PC-3 (cell line): Measurements from ENCODE around the gene CUEDC2. TPM values are rescaled to one million over a fixed set of nuclear protein-coding genes. Genes with fewer than 3 reads are reported as not detected.

Experiments
- ATAC-seq: fragments of 200-7000 bp; cut with Tn5 transposase; 2 replicates; pipeline ENCODE4 v1.9.1; 2020; ENCODE audit warnings: mild to moderate bottlenecking, moderate library complexity
- BruUV-seq: library from RNA; stranded (reverse); fragments of 400-500 nt; replicated peaks from 2 replicates; lab custom pipeline; 2021; lab: Mats Ljungman, UMichigan
- CTCF ChIA-PET: fragments of 300-600 bp; sonication (Branson Sonifier 250); formaldehyde crosslinking; loops from one replicate; lab custom pipeline; 2022; ENCODE audit warnings: antibody characterized with exemption; lab: Charles Lee
- POLR2A ChIA-PET: fragments of 300-600 bp; sonication (Branson Sonifier 250); formaldehyde crosslinking; loops from one replicate; lab custom pipeline; 2022; ENCODE audit warnings: antibody characterized with exemption; ENCODE audit not compliant: unreplicated experiment; lab: Charles Lee
- DNase-seq: peaks from one replicate; pipeline ENCODE4 v3.0.0-alpha.2; 2015
- H2AFZ ChIP-seq: fragments of 300-600 bp; sonication (generic); 2 replicates; pipeline ENCODE4 v1.6.0; 2016; ENCODE audit warnings: antibody characterized with exemption, low read length
- H3F3A ChIP-seq: fragments of 300-600 bp; sonication (generic); one replicate; pipeline ENCODE4 v1.6.0; 2017; ENCODE audit warnings: antibody characterized with exemption, low read length, control low read depth, mild to moderate bottlenecking; ENCODE audit not compliant: unreplicated experiment
- H3K27ac ChIP-seq: fragments of 300-600 bp; sonication (generic); 2 replicates; pipeline ENCODE4 v1.5.1; 2016; ENCODE audit warnings: mild to moderate bottlenecking, low read length
- H3K27me3 ChIP-seq: fragments of 300-600 bp; sonication (generic); 2 replicates; pipeline ENCODE4 v1.6.1; 2016; ENCODE audit warnings: low read length, mixed read lengths
- H3K36me3 ChIP-seq: fragments of 300-600 bp; sonication (generic); 2 replicates; pipeline ENCODE4 v1.6.1; 2016; ENCODE audit warnings: low read depth, mixed run types, low read length, mixed read lengths
- H3K4me1 ChIP-seq: fragments of 300-600 bp; sonication (generic); 2 replicates; pipeline ENCODE4 v1.5.1; 2016; ENCODE audit warnings: low read length; ENCODE audit not compliant: insufficient read depth
- H3K4me2 ChIP-seq: fragments of 300-600 bp; sonication (generic); 2 replicates; pipeline ENCODE4 v1.6.0; 2016; ENCODE audit warnings: low read length
- H3K4me3 ChIP-seq: fragments of 300-600 bp; sonication (generic); 2 replicates; pipeline ENCODE4 v1.5.1; 2016; ENCODE audit warnings: mild to moderate bottlenecking, low read length, mixed read lengths
- H3K79me2 ChIP-seq: fragments of 300-600 bp; sonication (generic); 2 replicates; pipeline ENCODE4 v1.6.1; 2017; ENCODE audit warnings: low read length, mixed read lengths
- H3K9ac ChIP-seq: fragments of 300-600 bp; sonication (generic); 2 replicates; pipeline ENCODE4 v1.6.0; 2016; ENCODE audit warnings: mild to moderate bottlenecking, low read length
- H3K9me2 ChIP-seq: fragments of 300-600 bp; sonication (generic); replicated peaks from 2 replicates; pipeline ENCODE4 v1.6.1; 2016; ENCODE audit warnings: mixed run types, low read length, mixed read lengths
- H3K9me3 ChIP-seq: fragments of 300-600 bp; sonication (generic); 2 replicates; pipeline ENCODE4 v1.6.1; 2016; ENCODE audit warnings: low read length, mixed read lengths
- H4K20me1 ChIP-seq: fragments of 300-600 bp; sonication (generic); 2 replicates; pipeline ENCODE4 v1.6.1; 2016; ENCODE audit warnings: low read length, mixed read lengths
- EZH2 ChIP-seq: fragments of 300-600 bp; sonication (generic); IDR thresholded peaks from one replicate; pipeline ENCODE4 v1.6.1; 2017; ENCODE audit warnings: antibody characterized with exemption, mild to moderate bottlenecking, low read length; ENCODE audit not compliant: unreplicated experiment
- EZH2phosphoT487 ChIP-seq: fragments of 300-600 bp; sonication (generic); IDR thresholded peaks from 2 replicates; pipeline ENCODE4 v1.6.1; 2018; ENCODE audit warnings: mild to moderate bottlenecking, antibody characterized with exemption, low read length, borderline replicate concordance
- intact Hi-C: fragments of 100-400 bp; cut with micrococcal nuclease; formaldehyde crosslinking; loops from 2 replicates; pipeline ENCODE4 v1.9.0; 2023
- total RNA-seq: library from RNA; depleted of rRNA; stranded (reverse); fragments of >200 nt; gene quantifications from 2 replicates; pipeline ENCODE4 v1.2.3, GENCODE V29; 2014
- TF ChIP-seq, protein P1 (sequence below): fragments of 300-600 bp; sonication (generic); conservative IDR thresholded peaks from 2 replicates; pipeline ENCODE4 v1.5.1; 2017; ENCODE audit warnings: antibody characterized with exemption, low read depth, mild to moderate bottlenecking, low read length

The CUEDC2 gene
- total RNA-seq, 1 experiment from 2014 or later = 51.4 TPM

DNA sequence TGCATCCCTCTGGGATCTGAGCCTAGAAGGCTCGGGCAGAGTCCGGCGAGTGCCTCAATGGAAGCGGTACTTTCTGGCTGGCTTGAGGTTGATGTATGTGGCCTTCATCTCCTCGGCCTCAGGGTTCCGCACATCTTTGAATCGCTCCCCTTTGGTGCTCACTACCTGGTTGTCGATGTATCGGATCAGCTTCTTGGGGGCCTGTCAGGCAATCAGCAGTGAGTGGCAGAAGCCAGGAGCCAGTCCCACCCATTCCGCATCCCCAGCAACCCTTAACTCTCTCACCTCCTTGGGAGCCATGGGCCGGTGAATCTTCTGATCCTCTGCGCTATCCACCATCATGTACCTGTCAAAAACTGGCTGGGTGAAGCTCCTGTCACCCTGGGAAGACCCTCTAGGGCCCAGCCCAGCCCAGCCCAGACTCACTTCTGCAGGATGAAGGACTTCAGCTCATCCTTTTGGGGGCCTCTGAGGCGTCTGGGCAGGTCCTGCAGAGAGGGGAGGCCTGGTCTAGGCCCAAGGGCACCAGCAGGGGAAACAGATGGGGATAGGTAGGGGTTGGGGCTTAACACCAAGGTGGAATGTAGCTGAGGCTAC is 8.9 kb downstream of the CUEDC2 start:
- no peaks in the 10 kb centered on the region for H3K9me2 ChIP-seq
- H3K36me3 ChIP-seq = 0 out of 2 replicates have a peak, but pooled peaks cover 4% of the 10 kb centered on the region
- no peak overlapping the region for H2AFZ ChIP-seq
- H3F3A ChIP-seq = no peaks in the 10 kb centered on the region
- H3K79me2 ChIP-seq = peaks cover 11% of the 10 kb centered on the region; the same call in 1 of the 2 replicates
- H4K20me1 ChIP-seq = no peaks in the 10 kb centered on the region
- H3K4me3 ChIP-seq = no peak overlapping the region
- TSS peak; percentile 11 for BruUV-seq
- POLR2A ChIA-PET = no interaction called here
- H3K4me2 ChIP-seq = peak overlapping the region; percentile 92; the same call in 1 of the 2 replicates
- intact Hi-C loops = no loop called here
- H3K9ac ChIP-seq = no peak overlapping the region
- CTCF ChIA-PET = interaction anchor here (0.6 kb wide), 1 partner anchor 1028 kb away, joined by 4 read pairs; no protein-coding TSS in a partner anchor
- no peak for DNase-seq
- H3K9me3 ChIP-seq = no peaks in the 10 kb centered on the region
- H3K27ac ChIP-seq = no peak overlapping the region
- peaks cover 20% of the 10 kb centered on the region for H3K4me1 ChIP-seq
- no peak for TF ChIP-seq EZH2
- TF ChIP-seq EZH2phosphoT487 = no peak
- TF ChIP-seq, protein P1, sequence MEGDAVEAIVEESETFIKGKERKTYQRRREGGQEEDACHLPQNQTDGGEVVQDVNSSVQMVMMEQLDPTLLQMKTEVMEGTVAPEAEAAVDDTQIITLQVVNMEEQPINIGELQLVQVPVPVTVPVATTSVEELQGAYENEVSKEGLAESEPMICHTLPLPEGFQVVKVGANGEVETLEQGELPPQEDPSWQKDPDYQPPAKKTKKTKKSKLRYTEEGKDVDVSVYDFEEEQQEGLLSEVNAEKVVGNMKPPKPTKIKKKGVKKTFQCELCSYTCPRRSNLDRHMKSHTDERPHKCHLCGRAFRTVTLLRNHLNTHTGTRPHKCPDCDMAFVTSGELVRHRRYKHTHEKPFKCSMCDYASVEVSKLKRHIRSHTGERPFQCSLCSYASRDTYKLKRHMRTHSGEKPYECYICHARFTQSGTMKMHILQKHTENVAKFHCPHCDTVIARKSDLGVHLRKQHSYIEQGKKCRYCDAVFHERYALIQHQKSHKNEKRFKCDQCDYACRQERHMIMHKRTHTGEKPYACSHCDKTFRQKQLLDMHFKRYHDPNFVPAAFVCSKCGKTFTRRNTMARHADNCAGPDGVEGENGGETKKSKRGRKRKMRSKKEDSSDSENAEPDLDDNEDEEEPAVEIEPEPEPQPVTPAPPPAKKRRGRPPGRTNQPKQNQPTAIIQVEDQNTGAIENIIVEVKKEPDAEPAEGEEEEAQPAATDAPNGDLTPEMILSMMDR = no peak
- no peaks in the 10 kb centered on the region for H3K27me3 ChIP-seq
- ATAC-seq = no peak

GRCh38 chr10:102422545-102423129 is 9.7 kb downstream of the CUEDC2 start:
- ATAC-seq = peak; percentile 63
- 0 out of 2 replicates have a peak, but pooled peaks cover 4% of the 10 kb centered on the region for H3K36me3 ChIP-seq
- peak; percentile 80 for DNase-seq
- peak overlapping the region; percentile 89 for H2AFZ ChIP-seq
- TF ChIP-seq EZH2 (no peak), EZH2phosphoT487 (no peak)
- TF ChIP-seq, protein P1 = peak; percentile 77
- no peaks in the 10 kb centered on the region for H3K9me3 ChIP-seq
- peak overlapping the region; percentile 53 for H3K27ac ChIP-seq
- ChIA-PET POLR2A (no interaction called here), CTCF (interaction anchor here (0.6 to 1.1 kb wide), 4 partner anchors 39 to 1029 kb away, joined by 3 to 5 read pairs (median 4); no protein-coding TSS in a partner anchor)
- H3K4me1 ChIP-seq = peaks cover 20% of the 10 kb centered on the region
- BruUV-seq = no TSS peak
- peak overlapping the region; percentile 77 for H3K9ac ChIP-seq
- intact Hi-C loops = no loop called here
- no peaks in the 10 kb centered on the region for H3K9me2 ChIP-seq
- no peaks in the 10 kb centered on the region for H3F3A ChIP-seq
- peak overlapping the region; percentile 88 for H3K4me3 ChIP-seq
- peaks cover 11% of the 10 kb centered on the region; the same call in 1 of the 2 replicates for H3K79me2 ChIP-seq
- peak overlapping the region; percentile 92 for H3K4me2 ChIP-seq
- H3K27me3 ChIP-seq = no peaks in the 10 kb centered on the region
- no peaks in the 10 kb centered on the region for H4K20me1 ChIP-seq
